GM10248 (cell line): Measurements from ENCODE around the gene ASB3.
"Not testable (repeated sequence)": the region's sequence is repeated elsewhere in the genome, so short reads cannot be mapped to it uniquely, and the experiment has no call there.

Experiments
- CTCF ChIA-PET: fragments of 300-600 bp; sonication (Branson Sonifier 250); formaldehyde crosslinking; extraction: SDS; loops from one replicate; lab custom pipeline; 2021; ENCODE audit warnings: antibody characterized with exemption; lab: Yijun Ruan, JAX
- POLR2A ChIA-PET: fragments of 350-650 bp; sonication (Branson Sonifier 250); formaldehyde crosslinking; extraction: SDS; loops from one replicate; lab custom pipeline; 2020; ENCODE audit warnings: antibody characterized with exemption; lab: Yijun Ruan, JAX
- DNase-seq: peaks from one replicate; pipeline ENCODE4 v3.0.0; 2012; ENCODE audit errors: extremely low spot score
- CTCF ChIP-seq: IDR thresholded peaks from 2 replicates; pipeline ENCODE4 v1.5.1; 2012; ENCODE audit warnings: mild to moderate bottlenecking, low read depth; ENCODE audit errors: extremely low read depth, missing control alignments, control extremely low read depth

ASB3 gene

GRCh38 chr2:53826030-53826410 lies 39.3 kb upstream of the ASB3 start:
- ChIA-PET CTCF (no interaction called here), POLR2A (no interaction called here)
- DNase-seq, result no peak
- no peak for TF ChIP-seq CTCF

- DNase-seq, CTCF ChIA-PET, POLR2A ChIA-PET: not testable (repeated sequence)
- TF ChIP-seq CTCF, result peak; percentile 22
Observed at GRCh38 chr2:53823639-53824038, 36.9 kb upstream of the ASB3 start.

- ChIA-PET CTCF (interaction anchor here (1.4 kb wide), 1 partner anchor 8 kb away, joined by 3 read pairs; no protein-coding TSS in a partner anchor), POLR2A (no interaction called here)
- TF ChIP-seq CTCF, result no peak
- no peak for DNase-seq
Observed at GRCh38 chr2:53821810-53822209, 35.1 kb upstream of the ASB3 start.

GRCh38 chr2:53820711-53821110 lies 34.0 kb upstream of the ASB3 start:
- ChIA-PET CTCF (interaction anchor here (1.3 kb wide), 1 partner anchor 884 kb away, joined by 3 read pairs; no protein-coding TSS in a partner anchor), POLR2A (no interaction called here)
- DNase-seq, result no peak
- no peak for TF ChIP-seq CTCF

GRCh38 chr2:53820048-53820447 lies 33.3 kb upstream of the ASB3 start:
- DNase-seq, result no peak
- TF ChIP-seq CTCF, result no peak
- ChIA-PET POLR2A (no interaction called here), CTCF (interaction anchor here (0.9 to 1.3 kb wide), 4 partner anchors 19 to 885 kb away, joined by 3 read pairs; no protein-coding TSS in a partner anchor)

- DNase-seq, result no peak
- CTCF ChIA-PET, result interaction anchor here (0.9 to 1.3 kb wide), 4 partner anchors 18 to 885 kb away, joined by 3 read pairs; no protein-coding TSS in a partner anchor
- TF ChIP-seq CTCF, result no peak
- POLR2A ChIA-PET, result no interaction called here
Observed at GRCh38 chr2:53819634-53820033, 32.9 kb upstream of the ASB3 start.

GRCh38 chr2:53818854-53819435 lies 32.2 kb upstream of the ASB3 start:
- no peak for TF ChIP-seq CTCF
- POLR2A ChIA-PET, result no interaction called here
- DNase-seq, result no peak
- CTCF ChIA-PET, result interaction anchor here (0.9 to 1.1 kb wide), 3 partner anchors 18 to 94 kb away, joined by 3 read pairs; no protein-coding TSS in a partner anchor
